Uterus (tissue), 4 donors: Measurements from ENCODE around the gene PARD3. TPM values are rescaled to one million over a fixed set of nuclear protein-coding genes. Genes with fewer than 3 reads are reported as not detected.

ENCODE experiments used
- DNase-seq, 2 donors: peaks; one replicate each; pipeline ENCODE4 v3.0.0-alpha.2; 2019 to 2020
- H3K27ac ChIP-seq, 2 donors: fragments of 200-600 bp; sonication (generic); 1 replicate in 1 of 2; 2 replicates in 1 of 2; pipeline ENCODE4 v1.5.1; 2016 to 2018
- H3K27me3 ChIP-seq, 2 donors: fragments of 200-600 bp; sonication (generic); one replicate each; pipeline ENCODE4 v1.5.1; 2018 to 2019; ENCODE audit warnings: control low read depth in 1 of 2
- H3K36me3 ChIP-seq, 2 donors: fragments of 200-600 bp; sonication (generic); one replicate each; pipeline ENCODE4 v1.5.1; 2019; ENCODE audit warnings: control low read depth in 1 of 2
- H3K4me1 ChIP-seq, 2 donors: fragments of 200-600 bp; sonication (generic); one replicate each; pipeline ENCODE4 v1.5.1; 2018 to 2019; ENCODE audit warnings: control low read depth in 1 of 2
- H3K4me3 ChIP-seq, 2 donors: fragments of 200-600 bp; sonication (generic); 1 replicate in 1 of 2; 2 replicates in 1 of 2; pipeline ENCODE4 v1.5.1; 2018 to 2019; ENCODE audit warnings: mild to moderate bottlenecking in 1 of 2
- H3K9me3 ChIP-seq, 2 donors: fragments of 200-600 bp; sonication (generic); one replicate each; pipeline ENCODE4 v1.5.1; 2019; ENCODE audit warnings: control low read depth in 1 of 2
- POLR2A ChIP-seq, 2 donors: fragments of 450-650 bp; IDR thresholded peaks; one replicate each; pipeline ENCODE4 v1.6.1; 2016; ENCODE audit warnings: antibody characterized with exemption in 2 of 2, mild to moderate bottlenecking in 1 of 2, moderate library complexity in 1 of 2
- intact Hi-C: fragments of 100-400 bp; cut with DNase I; formaldehyde crosslinking; loops from one replicate; pipeline ENCODE4 v1.15.1; 2023; ENCODE audit warnings: low total_unique reads
- total RNA-seq, 4 donors: library from RNA; depleted of rRNA in 3 of 4; stranded (reverse); fragments of >200 nt in 3 of 4; gene quantifications; one replicate each; pipeline versions ENCODE4 v1.1.0 to v1.2.4, GENCODE V29; 2014 to 2023
- TF ChIP-seq, protein P1 (sequence below), 4 experiments: fragments of 200-600 bp in 2 of 4; fragments of 450-650 bp in 2 of 4; sonication (generic) in 2 of 4; IDR thresholded peaks; one replicate each; pipeline ENCODE4 v1.5.1; 2016 to 2019; ENCODE audit warnings: antibody characterized with exemption in 4 of 4, mild to moderate bottlenecking in 2 of 4, moderate library complexity in 1 of 4
- donor health status: DM: yes; HTN: yes; CAD: no.

The PARD3 gene
- total RNA-seq, 4 donors from 2014 or later = 42.1 to 96.1 (median 51.5) TPM

- Histone ChIP-seq H3K9me3 (no peaks in the 10 kb centered on the region), H3K4me3 (no peak overlapping the region), H3K27me3 (no peaks in the 10 kb centered on the region), H3K27ac (no peak overlapping the region), H3K4me1 (no peaks in the 10 kb centered on the region), H3K36me3 (no peaks in the 10 kb centered on the region)
- TF ChIP-seq, protein P1, sequence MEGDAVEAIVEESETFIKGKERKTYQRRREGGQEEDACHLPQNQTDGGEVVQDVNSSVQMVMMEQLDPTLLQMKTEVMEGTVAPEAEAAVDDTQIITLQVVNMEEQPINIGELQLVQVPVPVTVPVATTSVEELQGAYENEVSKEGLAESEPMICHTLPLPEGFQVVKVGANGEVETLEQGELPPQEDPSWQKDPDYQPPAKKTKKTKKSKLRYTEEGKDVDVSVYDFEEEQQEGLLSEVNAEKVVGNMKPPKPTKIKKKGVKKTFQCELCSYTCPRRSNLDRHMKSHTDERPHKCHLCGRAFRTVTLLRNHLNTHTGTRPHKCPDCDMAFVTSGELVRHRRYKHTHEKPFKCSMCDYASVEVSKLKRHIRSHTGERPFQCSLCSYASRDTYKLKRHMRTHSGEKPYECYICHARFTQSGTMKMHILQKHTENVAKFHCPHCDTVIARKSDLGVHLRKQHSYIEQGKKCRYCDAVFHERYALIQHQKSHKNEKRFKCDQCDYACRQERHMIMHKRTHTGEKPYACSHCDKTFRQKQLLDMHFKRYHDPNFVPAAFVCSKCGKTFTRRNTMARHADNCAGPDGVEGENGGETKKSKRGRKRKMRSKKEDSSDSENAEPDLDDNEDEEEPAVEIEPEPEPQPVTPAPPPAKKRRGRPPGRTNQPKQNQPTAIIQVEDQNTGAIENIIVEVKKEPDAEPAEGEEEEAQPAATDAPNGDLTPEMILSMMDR (IDR thresholded peaks at IDR 0.05) = no peak
- no peak for TF ChIP-seq POLR2A (IDR thresholded peaks at IDR 0.05)
- no peak for DNase-seq
- intact Hi-C loops = no loop called here
These were observed 266.1 kb downstream of the PARD3 start for GRCh38 chr10:34549001-34549400.

- Histone ChIP-seq H3K9me3 (no peaks in the 10 kb centered on the region), H3K27me3 (no peaks in the 10 kb centered on the region), H3K36me3 (no peaks in the 10 kb centered on the region), H3K27ac (no peak overlapping the region), H3K4me1 (no peaks in the 10 kb centered on the region), H3K4me3 (no peak overlapping the region)
- TF ChIP-seq, protein P1 (IDR thresholded peaks at IDR 0.05) = no peak
- TF ChIP-seq POLR2A (IDR thresholded peaks at IDR 0.05) = no peak
- DNase-seq = no peak
- intact Hi-C loops = no loop called here
These were observed 266.6 kb downstream of the PARD3 start for GRCh38 chr10:34548466-34548865.

GRCh38 chr10:34547695-34548094 is 267.4 kb downstream of the PARD3 start:
- no peak overlapping the region for H3K27ac ChIP-seq
- no peak overlapping the region for H3K4me3 ChIP-seq
- no peak for DNase-seq
- no peaks in the 10 kb centered on the region for H3K27me3 ChIP-seq
- no peaks in the 10 kb centered on the region for H3K4me1 ChIP-seq
- no peaks in the 10 kb centered on the region for H3K9me3 ChIP-seq
- H3K36me3 ChIP-seq = no peaks in the 10 kb centered on the region
- intact Hi-C loops = no loop called here
- TF ChIP-seq POLR2A (IDR thresholded peaks at IDR 0.05) = no peak
- TF ChIP-seq, protein P1 (IDR thresholded peaks at IDR 0.05) = no peak

- no peaks in the 10 kb centered on the region for H3K9me3 ChIP-seq
- H3K27me3 ChIP-seq = no peaks in the 10 kb centered on the region
- intact Hi-C loops = no loop called here
- TF ChIP-seq, protein P1 (IDR thresholded peaks at IDR 0.05) = no peak
- TF ChIP-seq POLR2A (IDR thresholded peaks at IDR 0.05) = no peak
- no peak overlapping the region for H3K4me3 ChIP-seq
- DNase-seq = no peak
- H3K27ac ChIP-seq = no peak overlapping the region
- no peaks in the 10 kb centered on the region for H3K4me1 ChIP-seq
- no peaks in the 10 kb centered on the region for H3K36me3 ChIP-seq
These were observed 267.8 kb downstream of the PARD3 start for GRCh38 chr10:34547291-34547690.

GRCh38 chr10:34544400-34544799 is 270.7 kb downstream of the PARD3 start:
- DNase-seq = no peak
- H3K9me3 ChIP-seq = no peaks in the 10 kb centered on the region
- H3K27me3 ChIP-seq = no peaks in the 10 kb centered on the region
- H3K36me3 ChIP-seq = no peaks in the 10 kb centered on the region
- no peak for TF ChIP-seq POLR2A (IDR thresholded peaks at IDR 0.05)
- TF ChIP-seq, protein P1 (IDR thresholded peaks at IDR 0.05) = no peak
- no peak overlapping the region for H3K4me3 ChIP-seq
- intact Hi-C loops = no loop called here
- H3K27ac ChIP-seq = no peak overlapping the region
- H3K4me1 ChIP-seq = no peaks in the 10 kb centered on the region
